Ramos (cell line): Measurements from ENCODE around the gene CDH4.
"Not testable (repeated sequence)": the region's sequence is repeated elsewhere in the genome, so short reads cannot be mapped to it uniquely, and the experiment has no call there.

ENCODE experiments used
- in situ Hi-C: fragments of 300-500 bp; cut with MboI; formaldehyde crosslinking; loops from one replicate; pipeline ENCODE4 v1.14.3; 2022; ENCODE audit warnings: low sequenced_read_pairs; ENCODE audit not compliant: unreplicated experiment

The CDH4 gene

GRCh38 chr20:61445741-61446140 is 193.7 kb downstream of the CDH4 start:
- in situ Hi-C loops: no loop called here

- in situ Hi-C loops: no loop called here
Observed at GRCh38 chr20:61447952-61448351, 195.9 kb downstream of the CDH4 start.

- in situ Hi-C loops: no loop called here
Observed at GRCh38 chr20:61448386-61448785, 196.3 kb downstream of the CDH4 start.

GRCh38 chr20:61449057-61449609 is 197.1 kb downstream of the CDH4 start:
- in situ Hi-C loops: no loop called here

- in situ Hi-C loops: no loop called here
Observed at GRCh38 chr20:61449916-61450315, 197.9 kb downstream of the CDH4 start.

GRCh38 chr20:61450549-61450948 is 198.5 kb downstream of the CDH4 start:
- in situ Hi-C loops: no loop called here

GRCh38 chr20:61451009-61451408 is 198.9 kb downstream of the CDH4 start:
- in situ Hi-C loops: no loop called here

GRCh38 chr20:61451953-61452352 is 199.9 kb downstream of the CDH4 start:
- in situ Hi-C loops: no loop called here

GRCh38 chr20:61453219-61453618 is 201.2 kb downstream of the CDH4 start:
- in situ Hi-C loops: no loop called here

- in situ Hi-C loops: not testable (repeated sequence)
Observed at GRCh38 chr20:61453623-61454022, 201.6 kb downstream of the CDH4 start.

GRCh38 chr20:61454053-61454452 is 202.0 kb downstream of the CDH4 start:
- in situ Hi-C loops: no loop called here

- in situ Hi-C loops: no loop called here
Observed at GRCh38 chr20:61455508-61456215, 203.6 kb downstream of the CDH4 start.

- in situ Hi-C loops: no loop called here
Observed at GRCh38 chr20:61457725-61458124, 205.7 kb downstream of the CDH4 start.

GRCh38 chr20:61458146-61458746 is 206.2 kb downstream of the CDH4 start:
- in situ Hi-C loops: no loop called here

- in situ Hi-C loops: no loop called here
Observed at GRCh38 chr20:61459266-61459665, 207.2 kb downstream of the CDH4 start.

- in situ Hi-C loops: no loop called here
Observed at GRCh38 chr20:61459705-61460104, 207.6 kb downstream of the CDH4 start.

- in situ Hi-C loops: no loop called here
Observed at GRCh38 chr20:61460261-61461052, 208.4 kb downstream of the CDH4 start.

- in situ Hi-C loops: no loop called here
Observed at GRCh38 chr20:61461461-61461860, 209.4 kb downstream of the CDH4 start.

- in situ Hi-C loops: no loop called here
Observed at GRCh38 chr20:61464307-61465303, 212.5 kb downstream of the CDH4 start.

GRCh38 chr20:61475729-61476128 is 223.7 kb downstream of the CDH4 start:
- in situ Hi-C loops: no loop called here
